ENCODE data around the gene HSD17B1. TPM values are rescaled to one million over a fixed set of nuclear protein-coding genes. Genes with fewer than 3 reads are reported as not detected.

Gene HSD17B1
- total RNA-seq, 1 experiment from 2014 or later, result 1.5 TPM

DNA sequence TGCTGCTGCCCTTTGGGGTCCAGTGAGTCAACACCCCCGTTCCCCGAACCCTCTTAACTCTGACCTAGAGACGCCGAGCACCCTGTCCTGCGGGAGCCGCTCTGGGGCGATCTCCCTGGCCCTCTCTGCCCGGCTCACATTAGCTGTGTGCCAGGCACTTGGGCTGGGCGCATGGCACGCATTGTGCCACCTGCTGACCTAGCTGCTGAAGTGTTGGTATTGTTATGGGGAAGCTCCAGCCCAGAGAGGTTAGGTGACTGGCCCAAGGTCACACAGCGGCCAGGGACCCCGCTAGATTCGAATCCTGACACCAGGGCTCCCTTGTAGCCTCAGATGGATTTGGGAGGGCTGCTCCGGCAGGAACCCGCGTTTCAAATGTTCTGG, 1.1 kb downstream of the HSD17B1 start:
- Histone ChIP-seq H3K9me3 (ENCODE audit: control insufficient read depth, low read depth, low read length) (no peaks in the 10 kb centered on the region), H3K4me2 (ENCODE audit: insufficient read depth, insufficient read length, low read length) (peak overlapping the region; percentile 43), H3K27ac (ENCODE audit: insufficient read length, low read depth, low read length) (no peak overlapping the region), H3K79me2 (ENCODE audit: insufficient read depth, low read length) (no peaks in the 10 kb centered on the region), H3K27me3 (ENCODE audit: insufficient read depth, low read length) (no peaks in the 10 kb centered on the region), H2BK120ac (ENCODE audit: low read depth, low read length, poor library complexity, severe bottlenecking) (no peak overlapping the region), H2BK5ac (ENCODE audit: insufficient read length, low read length) (no peak overlapping the region), H3K14ac (ENCODE audit: insufficient read depth, low read length) (no peak overlapping the region; the same call in 1 of the 2 replicates), H4K20me1 (ENCODE audit: control insufficient read depth, insufficient read depth, insufficient read length) (no peaks in the 10 kb centered on the region), H4K8ac (replicated peaks; ENCODE audit: insufficient read length, low read depth, low read length) (no peak overlapping the region), H2AFZ (ENCODE audit: low read length) (no peak overlapping the region), H4K5ac (ENCODE audit: insufficient read length, low read depth, low read length) (no peak overlapping the region), H3K56ac (ENCODE audit: insufficient read length, low read depth, low read length) (no peak overlapping the region), H3K4ac (ENCODE audit: low read depth, low read length) (no peak overlapping the region), H2BK15ac (ENCODE audit: low read depth, low read length) (no peak overlapping the region), H3K4me1 (ENCODE audit: insufficient read depth, low read length) (no peaks in the 10 kb centered on the region), H3K79me1 (ENCODE audit: insufficient read depth, low read depth, low read length, poor library complexity, severe bottlenecking) (no peaks in the 10 kb centered on the region), H4K91ac (ENCODE audit: insufficient read length, low read depth, low read length) (no peak overlapping the region), H2BK20ac (ENCODE audit: low read depth, low read length, poor library complexity, severe bottlenecking) (no peak overlapping the region), H3K9ac (ENCODE audit: extremely low read depth, insufficient read length, low read length) (no peak overlapping the region), H3K23ac (ENCODE audit: insufficient read length, low read depth, low read length) (no peak overlapping the region), H3T11ph (ENCODE audit: low read length) (no peak overlapping the region), H3K18ac (ENCODE audit: insufficient read length, low read depth, low read length) (no peak overlapping the region), H2BK12ac (ENCODE audit: insufficient read length, low read depth, low read length) (no peak overlapping the region), H2AK5ac (ENCODE audit: insufficient read length, low read length) (no peak overlapping the region), H3K23me2 (ENCODE audit: insufficient read length, low read depth, low read length, poor library complexity, severe bottlenecking) (peaks cover 10% of the 10 kb centered on the region)
- no CpG with 5 or more reads among the region's 16 CpGs for WGBS (ENCODE audit: extremely low coverage, insufficient read length, low lambda C conversion rate)
- no peaks in the 10 kb centered on the region for H3K9me3 Mint-ChIP-seq
- H3K36me3 Mint-ChIP-seq (ENCODE audit: insufficient read depth in 1 of 3, low read depth in 3 of 3), result no peaks in the 10 kb centered on the region
- no peak for DNase-seq
- H3K27ac Mint-ChIP-seq, result no peak overlapping the region
- TF ChIP-seq, protein P1, sequence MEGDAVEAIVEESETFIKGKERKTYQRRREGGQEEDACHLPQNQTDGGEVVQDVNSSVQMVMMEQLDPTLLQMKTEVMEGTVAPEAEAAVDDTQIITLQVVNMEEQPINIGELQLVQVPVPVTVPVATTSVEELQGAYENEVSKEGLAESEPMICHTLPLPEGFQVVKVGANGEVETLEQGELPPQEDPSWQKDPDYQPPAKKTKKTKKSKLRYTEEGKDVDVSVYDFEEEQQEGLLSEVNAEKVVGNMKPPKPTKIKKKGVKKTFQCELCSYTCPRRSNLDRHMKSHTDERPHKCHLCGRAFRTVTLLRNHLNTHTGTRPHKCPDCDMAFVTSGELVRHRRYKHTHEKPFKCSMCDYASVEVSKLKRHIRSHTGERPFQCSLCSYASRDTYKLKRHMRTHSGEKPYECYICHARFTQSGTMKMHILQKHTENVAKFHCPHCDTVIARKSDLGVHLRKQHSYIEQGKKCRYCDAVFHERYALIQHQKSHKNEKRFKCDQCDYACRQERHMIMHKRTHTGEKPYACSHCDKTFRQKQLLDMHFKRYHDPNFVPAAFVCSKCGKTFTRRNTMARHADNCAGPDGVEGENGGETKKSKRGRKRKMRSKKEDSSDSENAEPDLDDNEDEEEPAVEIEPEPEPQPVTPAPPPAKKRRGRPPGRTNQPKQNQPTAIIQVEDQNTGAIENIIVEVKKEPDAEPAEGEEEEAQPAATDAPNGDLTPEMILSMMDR (conservative IDR thresholded peaks at IDR 0.05), result no peak
- peaks cover 6% of the 10 kb centered on the region; the same call in 1 of the 2 replicates for H3K27me3 Mint-ChIP-seq (ENCODE audit: low read depth)
- H3K4me1 Mint-ChIP-seq, result peaks cover 13 to 31% of the 10 kb centered on the region in 2 experiments
- peak overlapping the region; percentile 85 to 92 for H3K4me3 Mint-ChIP-seq
